K562 (cell line): ENCODE results near the gene TEAD3. TPM values are rescaled to one million over a fixed set of nuclear protein-coding genes. Genes with fewer than 3 reads are reported as not detected.

ENCODE experiments used
- BHLHE40 ChIP-seq: IDR thresholded peaks from 2 replicates; pipeline ENCODE4 v1.6.1; 2011; ENCODE audit warnings: low read length, improper control_type of control experiment
- CEBPZ ChIP-seq: fragments of 150-350 bp; IDR thresholded peaks from 2 replicates; pipeline ENCODE4 v1.6.1; 2014; ENCODE audit warnings: low read depth, mild to moderate bottlenecking, low read length, borderline replicate concordance
- CHD4 ChIP-seq: fragments of 200-600 bp; sonication (generic); IDR thresholded peaks from 3 replicates; pipeline ENCODE4 v1.6.1; 2012; ENCODE audit warnings: low read depth, mild to moderate bottlenecking, mixed read lengths, low read length, inconsistent platforms; ENCODE audit not compliant: insufficient read depth, insufficient replicate concordance, poor library complexity, severe bottlenecking
- CREM ChIP-seq: IDR thresholded peaks from 2 replicates; pipeline ENCODE4 v1.6.1; 2014; ENCODE audit warnings: antibody characterized with exemption, low read depth
- DDX20 ChIP-seq: fragments of 450-650 bp; IDR thresholded peaks from 2 replicates; pipeline ENCODE4 v1.6.1; 2016; ENCODE audit warnings: missing genetic modification characterization, low read depth, mild to moderate bottlenecking, missing compliant biosample characterization, moderate library complexity
- ETV6 ChIP-seq, 3 experiments: fragments of 150-350 bp in 1 of 3; sonication (generic) in 1 of 3; formaldehyde crosslinking in 1 of 3; IDR thresholded peaks; 2 replicates each; pipeline versions ENCODE4 v1.6.1 to v1.8.0; 2014 to 2022; ENCODE audit warnings: borderline replicate concordance in 2 of 3, low read depth in 2 of 3, antibody characterized with exemption in 1 of 3, low read length in 1 of 3, mild to moderate bottlenecking in 1 of 3, missing genetic modification reagents in 1 of 3
- FOXM1 ChIP-seq, 2 experiments: fragments of 450-650 bp in 1 of 2; sonication (generic) in 1 of 2; formaldehyde crosslinking in 1 of 2; IDR thresholded peaks; 2 replicates each; pipeline versions ENCODE4 v1.6.1 to v1.9.0; 2017 to 2022; ENCODE audit warnings: low read depth in 2 of 2, mild to moderate bottlenecking in 2 of 2, missing genetic modification reagents in 1 of 2, moderate library complexity in 1 of 2
- ID3 ChIP-seq, 2 experiments: fragments of 250-450 bp in 1 of 2; fragments of 450-650 bp in 1 of 2; sonication (Bioruptor Pico) in 1 of 2; IDR thresholded peaks; 2 replicates each; pipeline versions ENCODE4 v1.6.1 to v1.8.0; 2016 to 2021; ENCODE audit warnings: mild to moderate bottlenecking in 2 of 2, moderate library complexity in 2 of 2, missing compliant biosample characterization in 1 of 2, missing genetic modification characterization in 1 of 2
- NFIX ChIP-seq: fragments of 250-450 bp; sonication (Bioruptor Pico); IDR thresholded peaks from 2 replicates; pipeline ENCODE4 v1.4.0; 2020; ENCODE audit warnings: low read depth, mild to moderate bottlenecking, moderate library complexity
- NUFIP1 ChIP-seq: fragments of 450-650 bp; IDR thresholded peaks from 2 replicates; pipeline ENCODE4 v1.6.1; 2018; ENCODE audit not compliant: partially characterized antibody
- PPARD ChIP-seq: fragments of 250-450 bp; sonication (Bioruptor Pico); IDR thresholded peaks from 2 replicates; pipeline ENCODE4 v1.8.0; 2022; ENCODE audit warnings: inconsistent platforms, mild to moderate bottlenecking, moderate library complexity
- PYGO2 ChIP-seq: fragments of 450-650 bp; IDR thresholded peaks from 2 replicates; pipeline ENCODE4 v1.6.1; 2016; ENCODE audit warnings: mild to moderate bottlenecking, missing genetic modification characterization, moderate library complexity, missing compliant biosample characterization
- RBFOX2 ChIP-seq: fragments of 200-400 bp; formaldehyde crosslinking; IDR thresholded peaks from 2 replicates; pipeline ENCODE4 v1.6.1; 2017; ENCODE audit warnings: low read depth, mild to moderate bottlenecking, low read length, moderate library complexity
- RNF2 ChIP-seq: sonication (generic); IDR thresholded peaks from 2 replicates; pipeline ENCODE4 v1.6.1; 2016
- THAP12 ChIP-seq: fragments of 250-450 bp; sonication (Bioruptor Pico); IDR thresholded peaks from 2 replicates; pipeline ENCODE4 v1.9.0; 2021; ENCODE audit warnings: mild to moderate bottlenecking, inconsistent platforms
- ZFP30 ChIP-seq: fragments of 250-450 bp; sonication (Bioruptor Pico); IDR thresholded peaks from 2 replicates; pipeline ENCODE4 v1.8.0; 2022; ENCODE audit warnings: moderate library complexity, mild to moderate bottlenecking, inconsistent platforms, borderline replicate concordance
- ZNF175 ChIP-seq: fragments of 200-800 bp; sonication (Bioruptor generic); IDR thresholded peaks from 2 replicates; pipeline ENCODE4 v1.6.1; 2016; ENCODE audit warnings: low read depth, mild to moderate bottlenecking, missing genetic modification characterization, missing compliant biosample characterization
- polyA plus RNA-seq, 8 experiments: library from polyadenylated mRNA; depleted of rRNA in 4 of 8; stranded (reverse) in 5 of 8; unstranded in 3 of 8; fragments of >200 nt; fragmentation: Nextera tagmentation in 2 of 8; fragmentation: Illumina TruSeq in 1 of 8; extraction: Ambion mirVana in 2 of 8; extraction: Trizol in 1 of 8; gene quantifications; 2 replicates each; pipeline versions ENCODE4 v1.2.1 to v1.2.3, GENCODE V29; 2011 to 2014; ENCODE audit warnings: inconsistent platforms in 1 of 8, missing spikeins in 1 of 8
- total RNA-seq, 7 experiments: library from RNA; depleted of rRNA in 6 of 7; stranded (reverse); fragments of >200 nt in 6 of 7; fragmentation: Illumina TruSeq in 2 of 7; extraction: Trizol in 2 of 7; gene quantifications; 2 replicates each; pipeline versions ENCODE4 v1.2.1 to v1.2.3, GENCODE V29; 2011 to 2021; ENCODE audit warnings: low replicate concordance in 1 of 7

Gene TEAD3
- total and polyA plus RNA-seq, 9 of the 15 experiments (the other 6 are each of a cell fraction or from before 2014, with no cell fraction given), result 0.63 to 13.2 (median 3.3) TPM

GRCh38 chr6:35497571-35498421 is 917 bp upstream of the TEAD3 start (continued):
- TF ChIP-seq CEBPZ (no peak), THAP12 (no peak), CREM (peak; percentile 40; the same call in 1 of the 2 replicates), ID3 (CRISPR knock-in tag; IDR thresholded peaks at IDR 0.05) (no peak), ID3 (tag; IDR thresholded peaks at IDR 0.05) (no peak), RBFOX2 (peak; percentile 92), NUFIP1 (no peak), FOXM1 (IDR thresholded peaks at IDR 0.05; ENCODE audit: low read depth) (no peak), FOXM1 (CRISPR knock-in tag; IDR thresholded peaks at IDR 0.05; ENCODE audit: low read depth) (no peak), PPARD (no peak), ETV6 (IDR thresholded peaks at IDR 0.05; ENCODE audit: borderline replicate concordance in 1 of 2, low read depth in 2 of 2, low read length in 1 of 2) (no peak), ETV6 (CRISPR knock-in tag; IDR thresholded peaks at IDR 0.05; ENCODE audit: borderline replicate concordance) (peak; percentile 90), DDX20 (tag) (no peak), ZNF175 (CRISPR knock-in tag) (no peak), RNF2 (peak; percentile 57; the same call in 1 of the 2 replicates), ZFP30 (CRISPR knock-in tag) (no peak), BHLHE40 (no peak), CHD4 (no peak), PYGO2 (tag) (no peak), NFIX (CRISPR knock-in tag) (no peak)
